KMS-11 (cell line): ENCODE results near the gene HEATR9.

Source experiments
- H2AFZ ChIP-seq: fragments of 200-600 bp; sonication (generic); 2 replicates; pipeline ENCODE4 v1.6.1; 2016; ENCODE audit warnings: antibody characterized with exemption, mixed run types, low read depth
- H3K27ac ChIP-seq: fragments of 200-600 bp; sonication (generic); 2 replicates; pipeline ENCODE4 v1.6.1; 2016; ENCODE audit warnings: mild to moderate bottlenecking, mixed run types
- H3K27me3 ChIP-seq: fragments of 200-600 bp; sonication (generic); 2 replicates; pipeline ENCODE4 v1.6.1; 2017; ENCODE audit warnings: mild to moderate bottlenecking, low read depth, mixed run types, moderate library complexity; ENCODE audit not compliant: insufficient read depth
- H3K36me3 ChIP-seq: fragments of 200-600 bp; sonication (generic); 2 replicates; pipeline ENCODE4 v1.6.1; 2017; ENCODE audit warnings: mild to moderate bottlenecking, mixed run types; ENCODE audit not compliant: insufficient read depth
- H3K4me1 ChIP-seq: fragments of 200-600 bp; sonication (generic); 2 replicates; pipeline ENCODE4 v1.6.1; 2016; ENCODE audit warnings: mild to moderate bottlenecking, low read depth, mixed run types; ENCODE audit not compliant: poor library complexity, severe bottlenecking
- H3K4me2 ChIP-seq: fragments of 200-600 bp; sonication (generic); 2 replicates; pipeline ENCODE4 v1.7.0; 2016; ENCODE audit warnings: mild to moderate bottlenecking, mixed run types
- H3K4me3 ChIP-seq: fragments of 200-600 bp; sonication (generic); IDR thresholded peaks from 2 replicates; pipeline ENCODE4 v1.6.1; 2017; ENCODE audit warnings: low read depth, low read length, mixed read lengths; ENCODE audit not compliant: insufficient read depth
- H3K79me2 ChIP-seq: fragments of 200-600 bp; sonication (generic); 2 replicates; pipeline ENCODE4 v1.6.1; 2016; ENCODE audit warnings: low read depth, mixed run types; ENCODE audit not compliant: insufficient read depth
- H3K9ac ChIP-seq: fragments of 200-600 bp; sonication (generic); 2 replicates; pipeline ENCODE4 v1.6.1; 2016; ENCODE audit warnings: mild to moderate bottlenecking, mixed run types
- H4K20me1 ChIP-seq: fragments of 200-600 bp; sonication (generic); 2 replicates; pipeline ENCODE4 v1.6.1; 2016; ENCODE audit warnings: mild to moderate bottlenecking, mixed run types; ENCODE audit not compliant: insufficient read depth
- TF ChIP-seq, protein P1 (sequence below): fragments of 200-600 bp; sonication (generic); conservative IDR thresholded peaks from 2 replicates; pipeline ENCODE4 v1.6.1; 2017; ENCODE audit warnings: low read depth, mild to moderate bottlenecking, antibody characterized with exemption, low read length, moderate library complexity, mixed read lengths

HEATR9 gene

DNA sequence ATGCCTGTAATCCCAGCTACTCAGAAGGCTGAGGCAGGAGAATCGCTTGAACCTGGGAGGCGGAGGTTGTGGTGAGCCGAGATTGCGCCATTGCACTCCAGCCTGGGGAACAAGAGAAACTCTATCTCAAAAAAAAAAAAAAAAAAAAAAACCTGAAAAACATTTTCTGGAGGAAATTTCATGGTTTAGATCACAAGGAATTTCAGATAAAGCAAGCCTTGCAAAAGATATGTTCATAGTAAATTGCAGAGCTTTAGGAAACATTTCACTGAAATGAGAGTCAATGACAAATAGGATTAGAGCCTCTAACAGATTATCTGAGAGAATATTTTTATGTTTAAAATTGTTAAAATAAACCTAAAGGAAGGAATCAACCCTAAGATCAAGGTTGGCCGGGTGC, 56.2 kb downstream of the HEATR9 start:
- Histone ChIP-seq H3K79me2 (peaks cover 82% of the 10 kb centered on the region), H3K27ac (no peak overlapping the region), H3K9ac (no peak overlapping the region), H3K36me3 (no peaks in the 10 kb centered on the region), H3K4me1 (peaks cover 41% of the 10 kb centered on the region), H2AFZ (no peak overlapping the region), H4K20me1 (peaks cover 29% of the 10 kb centered on the region), H3K27me3 (no peaks in the 10 kb centered on the region), H3K4me3 (no peak overlapping the region), H3K4me2 (no peak overlapping the region)
- TF ChIP-seq, protein P1, sequence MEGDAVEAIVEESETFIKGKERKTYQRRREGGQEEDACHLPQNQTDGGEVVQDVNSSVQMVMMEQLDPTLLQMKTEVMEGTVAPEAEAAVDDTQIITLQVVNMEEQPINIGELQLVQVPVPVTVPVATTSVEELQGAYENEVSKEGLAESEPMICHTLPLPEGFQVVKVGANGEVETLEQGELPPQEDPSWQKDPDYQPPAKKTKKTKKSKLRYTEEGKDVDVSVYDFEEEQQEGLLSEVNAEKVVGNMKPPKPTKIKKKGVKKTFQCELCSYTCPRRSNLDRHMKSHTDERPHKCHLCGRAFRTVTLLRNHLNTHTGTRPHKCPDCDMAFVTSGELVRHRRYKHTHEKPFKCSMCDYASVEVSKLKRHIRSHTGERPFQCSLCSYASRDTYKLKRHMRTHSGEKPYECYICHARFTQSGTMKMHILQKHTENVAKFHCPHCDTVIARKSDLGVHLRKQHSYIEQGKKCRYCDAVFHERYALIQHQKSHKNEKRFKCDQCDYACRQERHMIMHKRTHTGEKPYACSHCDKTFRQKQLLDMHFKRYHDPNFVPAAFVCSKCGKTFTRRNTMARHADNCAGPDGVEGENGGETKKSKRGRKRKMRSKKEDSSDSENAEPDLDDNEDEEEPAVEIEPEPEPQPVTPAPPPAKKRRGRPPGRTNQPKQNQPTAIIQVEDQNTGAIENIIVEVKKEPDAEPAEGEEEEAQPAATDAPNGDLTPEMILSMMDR: no peak

DNA sequence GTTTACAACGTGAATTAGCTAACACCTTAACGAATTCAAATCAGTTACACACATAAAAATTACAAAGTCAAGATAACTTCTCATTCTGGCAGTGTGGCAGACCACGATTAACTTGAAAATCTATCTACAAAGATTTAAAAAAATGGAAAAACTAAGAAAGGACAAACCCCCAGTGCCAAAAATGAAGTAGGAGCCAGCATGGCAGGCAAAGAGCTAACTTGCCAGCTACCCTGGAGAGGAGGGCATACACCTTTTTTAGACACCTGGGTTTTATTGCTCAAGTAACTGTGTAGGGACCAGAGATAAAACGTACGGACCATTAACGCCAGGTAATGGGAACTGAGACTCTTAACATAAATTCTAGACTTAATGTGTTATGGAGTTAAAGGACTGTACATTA, 56.9 kb downstream of the HEATR9 start:
- Histone ChIP-seq H3K4me2 (peak overlapping the region; percentile 92), H3K4me3 (no peak overlapping the region), H2AFZ (no peak overlapping the region), H3K79me2 (peaks cover 75% of the 10 kb centered on the region), H3K27me3 (no peaks in the 10 kb centered on the region), H3K9ac (no peak overlapping the region), H3K36me3 (no peaks in the 10 kb centered on the region), H3K4me1 (peaks cover 41% of the 10 kb centered on the region), H4K20me1 (peaks cover 29% of the 10 kb centered on the region), H3K27ac (no peak overlapping the region)
- TF ChIP-seq, protein P1: no peak

DNA sequence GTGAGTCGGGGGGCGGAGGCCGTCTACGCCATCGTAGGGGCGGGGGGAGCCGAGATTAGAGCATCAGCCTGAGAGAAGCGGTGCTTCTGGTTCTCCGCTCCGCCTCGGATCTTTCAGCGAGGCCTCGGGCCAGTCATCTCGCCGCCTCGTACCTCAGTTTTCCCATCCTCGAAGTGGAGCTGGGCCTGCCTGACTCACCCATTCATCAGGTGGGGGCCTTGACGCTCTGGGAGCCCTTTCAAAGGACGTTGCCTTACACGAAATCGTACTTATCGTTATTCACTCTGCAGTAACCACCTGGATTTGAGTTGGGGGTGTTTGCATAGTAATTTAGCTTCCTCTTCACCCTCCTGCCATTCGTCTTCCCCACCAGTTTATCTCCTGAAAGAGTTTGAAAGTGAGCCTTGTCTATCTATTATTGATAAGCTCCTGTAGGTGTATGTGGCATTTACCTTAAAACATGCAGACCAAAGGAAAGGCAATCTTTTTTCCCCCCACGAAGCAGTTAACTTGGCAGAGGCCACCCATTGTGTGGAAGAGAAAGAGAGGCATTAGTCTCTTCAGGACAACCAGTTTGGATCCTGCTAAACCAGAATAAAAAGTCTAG, 58.7 kb downstream of the HEATR9 start:
- H3K79me2 ChIP-seq: peaks cover 57% of the 10 kb centered on the region
- H3K4me3 ChIP-seq: peak overlapping the region; percentile 58
- H3K27ac ChIP-seq: peak overlapping the region; percentile 79
- TF ChIP-seq, protein P1: no peak
- H3K4me1 ChIP-seq: peaks cover 41% of the 10 kb centered on the region
- H3K36me3 ChIP-seq: no peaks in the 10 kb centered on the region
- H2AFZ ChIP-seq: peak overlapping the region; percentile 73; the same call in 1 of the 2 replicates
- H3K9ac ChIP-seq: peak overlapping the region; percentile 91
- peaks cover 25% of the 10 kb centered on the region for H4K20me1 ChIP-seq
- no peaks in the 10 kb centered on the region for H3K27me3 ChIP-seq
- peak overlapping the region; percentile 92 for H3K4me2 ChIP-seq

DNA sequence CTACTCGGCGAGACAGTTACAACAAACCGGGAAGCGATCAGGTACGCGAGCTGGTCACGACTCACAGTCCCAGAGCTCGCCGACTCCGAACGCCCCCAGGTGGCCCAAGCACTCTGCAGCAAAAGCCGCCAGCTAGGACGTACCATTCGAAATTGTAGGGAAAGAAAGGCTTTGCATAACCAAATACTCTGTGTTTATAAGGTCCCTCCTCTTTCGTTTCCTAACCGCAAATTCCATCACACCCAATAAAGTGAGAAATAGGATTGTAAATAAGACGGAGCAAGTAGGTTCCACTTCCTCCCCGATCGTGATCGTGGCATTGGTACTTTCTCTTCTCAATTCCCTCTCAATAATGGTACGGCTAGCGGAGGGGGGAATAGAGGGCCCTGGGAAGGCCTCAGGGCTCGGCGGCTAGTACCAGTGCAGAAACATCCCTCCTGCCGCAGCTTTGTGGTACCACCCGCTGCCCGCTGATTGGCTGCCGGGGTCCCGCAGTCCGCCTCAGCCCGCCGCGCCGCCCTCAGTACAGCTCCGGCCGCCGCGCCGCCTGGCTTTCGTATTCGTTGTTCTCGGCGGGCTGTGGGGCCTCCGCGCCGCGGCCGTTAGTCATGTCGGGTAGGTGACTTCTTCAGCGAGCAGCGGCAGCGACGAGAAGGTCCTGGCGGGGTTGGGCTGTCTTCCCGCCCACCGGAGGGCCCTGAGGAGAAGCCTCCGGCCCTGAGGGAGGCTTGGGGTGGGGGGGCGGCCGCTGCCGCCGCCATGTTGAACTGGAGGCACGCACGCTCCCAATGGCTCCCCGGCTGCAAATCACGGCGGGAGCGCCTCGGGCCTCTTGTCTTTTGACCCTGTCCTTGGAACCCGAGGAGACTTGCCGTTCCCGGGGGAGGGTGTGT, 59.5 kb downstream of the HEATR9 start, which contains the start of gene TAF15:
Gene TAF15, plus strand, starts transcription at position 523 of the 893 bp plus-strand sequence. Its CDS starts 86 bp downstream, at position 609.
- TF ChIP-seq, protein P1: peak; percentile 70
- H3K4me1 ChIP-seq: peaks cover 44% of the 10 kb centered on the region
- peak within 1 kb of the TSS; percentile 94 for H3K4me2 ChIP-seq
- H3K27me3 ChIP-seq: no peaks in the 10 kb centered on the region
- peaks cover 18% of the 10 kb centered on the region for H4K20me1 ChIP-seq
- H3K36me3 ChIP-seq: no peaks in the 10 kb centered on the region
- peak within 1 kb of the TSS; percentile 79 for H3K27ac ChIP-seq
- peaks cover 50% of the 10 kb centered on the region for H3K79me2 ChIP-seq
- peak within 1 kb of the TSS; percentile 58 for H3K4me3 ChIP-seq
- H3K9ac ChIP-seq: peak within 1 kb of the TSS; percentile 91
- H2AFZ ChIP-seq: peak within 1 kb of the TSS; percentile 73
